MM.1S (cell line): ENCODE measurements around the gene ARL4A.

Experiments used
- DNase-seq: peaks from one replicate; pipeline ENCODE4 v3.0.0-alpha.2; 2015
- H2AFZ ChIP-seq: fragments of 300-600 bp; sonication (generic); 2 replicates; pipeline ENCODE4 v1.6.0; 2016; ENCODE audit warnings: antibody characterized with exemption, low read length
- H3F3A ChIP-seq: fragments of 300-600 bp; sonication (generic); 2 replicates; pipeline ENCODE4 v1.6.1; 2016; ENCODE audit warnings: mild to moderate bottlenecking, antibody characterized with exemption, low read length, moderate library complexity, mixed read lengths; ENCODE audit not compliant: insufficient read depth
- H3K27ac ChIP-seq: fragments of 300-600 bp; sonication (generic); 2 replicates; pipeline ENCODE4 v1.5.1; 2016; ENCODE audit warnings: mild to moderate bottlenecking, low read length
- H3K27me3 ChIP-seq: fragments of 300-600 bp; sonication (generic); replicated peaks from 2 replicates; pipeline ENCODE4 v1.6.0; 2016; ENCODE audit warnings: low read length; ENCODE audit not compliant: insufficient read depth
- H3K36me3 ChIP-seq: fragments of 300-600 bp; sonication (generic); replicated peaks from 2 replicates; pipeline ENCODE4 v1.6.1; 2016; ENCODE audit warnings: mild to moderate bottlenecking, low read length, mixed read lengths; ENCODE audit not compliant: insufficient read depth
- H3K4me1 ChIP-seq: fragments of 300-600 bp; sonication (generic); 2 replicates; pipeline ENCODE4 v1.6.1; 2016; ENCODE audit warnings: low read length, mixed read lengths
- H3K4me2 ChIP-seq: fragments of 300-600 bp; sonication (generic); 2 replicates; pipeline ENCODE4 v1.6.0; 2016; ENCODE audit warnings: low read depth, low read length
- H3K4me3 ChIP-seq: fragments of 300-600 bp; sonication (generic); 2 replicates; pipeline ENCODE4 v1.5.1; 2016; ENCODE audit warnings: low read length, mixed read lengths
- H3K79me2 ChIP-seq: fragments of 300-600 bp; sonication (generic); 2 replicates; pipeline ENCODE4 v1.6.1; 2016; ENCODE audit warnings: mixed run types, low read length, mixed read lengths
- H3K9ac ChIP-seq: fragments of 300-600 bp; sonication (generic); 2 replicates; pipeline ENCODE4 v1.6.1; 2016; ENCODE audit warnings: low read length, mixed read lengths
- H3K9me2 ChIP-seq: fragments of 300-600 bp; sonication (generic); replicated peaks from 2 replicates; pipeline ENCODE4 v1.6.1; 2016; ENCODE audit warnings: mild to moderate bottlenecking, low read length, mixed read lengths; ENCODE audit not compliant: insufficient read depth
- H3K9me3 ChIP-seq: fragments of 300-600 bp; sonication (generic); replicated peaks from 2 replicates; pipeline ENCODE4 v1.6.1; 2016; ENCODE audit warnings: mild to moderate bottlenecking, low read length, mixed read lengths; ENCODE audit not compliant: insufficient read depth
- H4K20me1 ChIP-seq: fragments of 300-600 bp; sonication (generic); 2 replicates; pipeline ENCODE4 v1.6.1; 2016; ENCODE audit warnings: mild to moderate bottlenecking, low read length, moderate library complexity, mixed read lengths; ENCODE audit not compliant: insufficient read depth
- CTCF ChIP-seq: fragments of 300-600 bp; sonication (generic); IDR thresholded peaks from 2 replicates; pipeline ENCODE4 v1.5.1; 2016; ENCODE audit warnings: antibody characterized with exemption, low read length, mixed read lengths
- EZH2 ChIP-seq: fragments of 300-600 bp; sonication (generic); optimal IDR thresholded peaks from 2 replicates; pipeline ENCODE3; 2017; ENCODE audit warnings: low read depth, mild to moderate bottlenecking, antibody characterized with exemption, low read length, mixed read lengths
- EZH2phosphoT487 ChIP-seq: fragments of 300-600 bp; sonication (generic); IDR thresholded peaks from 2 replicates; pipeline ENCODE4 v1.6.1; 2018; ENCODE audit warnings: antibody characterized with exemption, low read length

The ARL4A gene

DNA sequence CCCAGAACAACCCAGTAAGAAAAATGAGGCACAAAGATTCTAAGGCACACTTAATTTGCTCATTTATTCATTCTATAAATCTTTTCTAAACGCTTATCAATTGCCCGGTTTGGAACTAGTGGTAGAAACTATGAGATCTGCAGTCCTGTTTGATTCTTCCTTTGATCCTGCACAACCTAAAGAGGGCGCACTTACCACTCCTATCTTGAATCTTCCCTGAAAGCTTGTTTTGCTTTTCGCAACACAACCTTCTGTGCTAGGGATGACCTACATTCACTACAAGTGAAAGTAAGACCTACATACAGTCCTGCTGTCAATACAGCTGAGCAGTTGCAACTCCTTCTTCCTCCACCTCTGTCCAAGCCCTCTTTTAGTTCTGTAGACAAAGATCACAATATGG lies 12.6 kb upstream of the ARL4A start:
- no peaks in the 10 kb centered on the region for H3K36me3 ChIP-seq

DNA sequence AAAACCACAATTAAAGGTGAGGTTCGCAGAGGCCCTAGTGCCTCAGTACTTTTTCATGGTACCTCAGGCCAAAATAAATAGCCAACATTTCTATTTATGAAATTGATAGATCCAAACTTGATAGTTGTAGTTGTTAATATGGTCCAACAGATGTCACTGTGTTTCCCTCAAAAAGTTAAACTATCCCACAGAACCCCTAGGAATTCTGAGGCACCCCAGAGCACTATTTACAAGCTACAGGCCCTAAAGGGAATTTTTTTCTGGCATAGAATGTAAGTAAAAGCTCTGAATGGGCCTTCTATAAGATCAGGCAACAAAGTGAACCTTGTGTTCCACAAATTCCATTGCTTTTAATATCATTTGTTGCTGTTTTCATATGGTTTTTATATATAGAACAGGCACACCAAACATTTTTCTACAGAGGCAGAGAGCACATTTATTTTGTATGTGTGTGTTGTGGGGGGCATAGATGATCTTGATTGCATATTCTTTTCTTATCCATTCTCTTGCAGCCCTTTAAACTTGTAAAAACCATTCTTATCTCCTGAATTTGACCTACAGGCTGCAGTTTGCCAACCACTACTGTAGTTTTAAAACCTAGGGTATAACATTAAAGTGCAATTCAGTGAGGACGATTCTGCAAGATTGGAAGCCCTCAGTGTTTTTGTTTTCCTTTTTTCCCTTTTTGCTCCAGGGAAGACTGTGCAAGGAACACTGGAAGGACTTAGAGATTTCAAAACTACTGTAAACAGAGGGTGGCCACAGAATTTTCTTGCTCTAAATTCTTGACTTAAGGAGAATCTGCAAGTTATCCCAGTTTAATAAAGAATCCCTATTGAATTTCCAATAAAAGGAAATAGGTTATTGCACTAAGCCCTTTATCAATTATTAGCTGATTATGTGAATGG lies 3.5 kb upstream of the ARL4A start:
- Histone ChIP-seq H3K4me1 (peaks cover 4% of the 10 kb centered on the region; the same call in 1 of the 2 replicates), H3K27me3 (no peaks in the 10 kb centered on the region), H3F3A (peaks cover 13% of the 10 kb centered on the region), H3K9ac (no peak overlapping the region), H3K9me3 (no peaks in the 10 kb centered on the region), H3K4me2 (no peak overlapping the region), H2AFZ (no peak overlapping the region), H3K27ac (no peak overlapping the region), H3K79me2 (peaks cover 3% of the 10 kb centered on the region; the same call in 1 of the 2 replicates), H3K36me3 (no peaks in the 10 kb centered on the region), H4K20me1 (no peaks in the 10 kb centered on the region), H3K9me2 (no peaks in the 10 kb centered on the region), H3K4me3 (no peak overlapping the region)
- no peak for TF ChIP-seq EZH2
- TF ChIP-seq CTCF = peak; percentile 17; the same call in 1 of the 2 replicates
- no peak for TF ChIP-seq EZH2phosphoT487
- no peak for DNase-seq

More for the DNA sequence above, 12.6 kb upstream of the ARL4A start:
- Histone ChIP-seq H3K79me2 (no peaks in the 10 kb centered on the region), H3K4me1 (no peaks in the 10 kb centered on the region; the same call in 1 of the 2 replicates), H3K4me3 (no peak overlapping the region), H3K27me3 (no peaks in the 10 kb centered on the region), H4K20me1 (no peaks in the 10 kb centered on the region), H3K9me3 (no peaks in the 10 kb centered on the region), H3K9me2 (no peaks in the 10 kb centered on the region), H3K9ac (no peak overlapping the region), H3K27ac (no peak overlapping the region), H3F3A (no peaks in the 10 kb centered on the region), H2AFZ (no peak overlapping the region), H3K4me2 (peak overlapping the region; percentile 30; the same call in 1 of the 2 replicates)
- DNase-seq = peak; percentile 76
- TF ChIP-seq CTCF (peak; percentile 74), EZH2phosphoT487 (no peak), EZH2 (no peak)

GRCh38 chr7:12684733-12685132 lies 2.7 kb upstream of the ARL4A start:
- no peak for DNase-seq
- Histone ChIP-seq H3K79me2 (peaks cover 8% of the 10 kb centered on the region), H3K36me3 (no peaks in the 10 kb centered on the region), H2AFZ (no peak overlapping the region), H3K9me2 (no peaks in the 10 kb centered on the region), H3K27me3 (no peaks in the 10 kb centered on the region), H3F3A (peaks cover 13% of the 10 kb centered on the region), H3K4me2 (no peak overlapping the region), H3K9ac (no peak overlapping the region), H3K4me1 (peaks cover 4% of the 10 kb centered on the region; the same call in 1 of the 2 replicates), H3K27ac (no peak overlapping the region), H3K4me3 (no peak overlapping the region), H4K20me1 (no peaks in the 10 kb centered on the region), H3K9me3 (no peaks in the 10 kb centered on the region)
- no peak for TF ChIP-seq EZH2
- TF ChIP-seq CTCF = no peak
- no peak for TF ChIP-seq EZH2phosphoT487
